HPDE6-E6E7 (cell line): Measurements from ENCODE around the gene GMFB.

Experiments used
- DNase-seq: peaks from one replicate; pipeline ENCODE4 v3.0.0; 2011; ENCODE audit warnings: missing footprints; ENCODE audit errors: extremely low spot score

The GMFB gene

GRCh38 chr14:54490445-54491175, 1.8 kb upstream of the GMFB start:
- DNase-seq, result no peak

GRCh38 chr14:54489731-54490444, 1.1 kb upstream of the GMFB start:
- DNase-seq, result no peak

GRCh38 chr14:54489318-54489683, 521 bp upstream of the GMFB start:
- no peak for DNase-seq

- DNase-seq, result no peak
These were observed 498 bp downstream of the GMFB start for GRCh38 chr14:54488318-54488645.

- no peak for DNase-seq
These were observed 1.0 kb downstream of the GMFB start for GRCh38 chr14:54487771-54488170.

- DNase-seq, result no peak
These were observed 2.1 kb downstream of the GMFB start for GRCh38 chr14:54486685-54487084.

GRCh38 chr14:54483846-54484245, 4.9 kb downstream of the GMFB start:
- no peak for DNase-seq

GRCh38 chr14:54483073-54483745, 5.6 kb downstream of the GMFB start:
- DNase-seq, result no peak

GRCh38 chr14:54481695-54482094, 7.1 kb downstream of the GMFB start:
- DNase-seq, result no peak

- no peak for DNase-seq
These were observed 7.8 kb downstream of the GMFB start for GRCh38 chr14:54480830-54481562.

- no peak for DNase-seq
These were observed 10.1 kb downstream of the GMFB start for GRCh38 chr14:54478636-54479215.

GRCh38 chr14:54475911-54476310, 12.9 kb downstream of the GMFB start:
- DNase-seq, result no peak

GRCh38 chr14:54475187-54475899, 13.4 kb downstream of the GMFB start:
- DNase-seq, result no peak

- DNase-seq, result no peak
These were observed 14.5 kb downstream of the GMFB start for GRCh38 chr14:54474232-54474793.

GRCh38 chr14:54472315-54472714, 16.5 kb downstream of the GMFB start:
- DNase-seq, result no peak

GRCh38 chr14:54471641-54472040, 17.1 kb downstream of the GMFB start:
- no peak for DNase-seq

- DNase-seq, result no peak
These were observed 18.1 kb downstream of the GMFB start for GRCh38 chr14:54470701-54471100.

- DNase-seq, result no peak
These were observed 21.5 kb downstream of the GMFB start for GRCh38 chr14:54467280-54467679.

GRCh38 chr14:54465654-54466053, 23.1 kb downstream of the GMFB start:
- DNase-seq, result no peak

- DNase-seq, result no peak
These were observed 26.7 kb downstream of the GMFB start for GRCh38 chr14:54462048-54462447.

- DNase-seq, result no peak
These were observed 29.7 kb downstream of the GMFB start for GRCh38 chr14:54459106-54459505.
